NCI-H510A treated with DMSO at 0.1 percent for 48 hours (cell line): ENCODE measurements around the gene ZNF668.
"Not testable (repeated sequence)": the region's sequence is repeated elsewhere in the genome, so short reads cannot be mapped to it uniquely, and the experiment has no call there.

Experiments
- DNase-seq: peaks from one replicate; lab custom pipeline; 2025; lab: John Stamatoyannopoulos, UW

The ZNF668 gene

GRCh38 chr16:31100876-31101641 lies 27.0 kb upstream of the ZNF668 start:
- not testable (repeated sequence) for DNase-seq

DNA sequence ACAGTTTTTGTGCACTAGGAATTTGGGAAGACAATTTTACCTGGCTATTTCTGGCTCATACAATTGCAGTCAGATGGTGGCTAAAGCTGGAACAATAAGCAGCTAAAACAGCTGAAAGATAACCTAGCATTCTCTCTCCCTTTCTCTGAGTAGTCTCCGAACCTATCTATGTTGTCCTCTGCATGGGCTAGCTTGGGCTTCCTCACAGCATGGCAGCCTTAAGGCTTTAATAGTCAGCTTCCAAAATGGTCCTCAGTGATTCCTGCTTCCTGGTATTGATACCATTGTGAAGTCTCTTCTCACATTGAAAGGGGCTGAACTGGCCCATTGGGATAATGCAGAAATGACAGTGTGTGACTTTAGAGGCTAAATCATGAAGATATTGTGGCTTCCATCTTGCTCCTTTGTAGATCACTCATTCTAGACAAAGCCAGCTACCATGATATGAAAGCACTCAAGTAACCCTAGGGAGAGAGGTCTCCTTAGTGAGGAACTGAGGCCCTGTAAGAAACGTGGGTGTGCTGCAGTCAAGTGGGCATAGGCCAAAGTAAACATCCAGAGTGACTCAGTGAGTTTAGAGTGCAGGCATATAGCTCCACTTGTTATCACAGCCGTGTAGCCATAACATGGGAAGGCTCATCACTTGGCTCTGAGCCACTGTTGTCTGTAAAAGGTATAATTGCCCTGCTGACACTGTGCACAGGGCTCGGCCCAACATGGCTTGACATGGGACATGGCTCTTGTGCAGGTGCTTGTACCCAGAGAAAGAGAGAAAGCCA lies 26.0 kb upstream of the ZNF668 start:
- DNase-seq: no peak

GRCh38 chr16:31094424-31095120 lies 20.5 kb upstream of the ZNF668 start, which contains the start of gene VKORC1:
TSS of gene VKORC1 (minus strand) at chr16:31094797. CDS start at chr16:31094729, 68 bp downstream.
- peak; percentile 98 for DNase-seq

DNA sequence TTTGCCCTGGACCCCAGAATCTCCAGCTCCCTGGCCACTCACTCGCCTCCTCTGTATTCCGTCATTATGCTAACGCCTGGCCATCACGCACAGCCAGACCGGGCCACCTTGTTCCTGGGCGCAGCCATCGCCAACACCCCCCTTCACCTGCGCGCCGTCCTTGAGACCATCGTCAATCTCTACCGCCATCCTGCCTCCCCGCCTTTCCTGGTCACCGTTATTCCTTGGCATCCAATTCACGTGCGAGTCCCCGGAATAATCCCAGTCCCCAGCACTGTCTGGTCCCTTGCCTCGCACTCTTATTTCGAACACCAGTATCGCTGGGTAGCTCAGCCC lies 20.0 kb upstream of the ZNF668 start:
- DNase-seq: peak; percentile 36

GRCh38 chr16:31093132-31093703 lies 19.2 kb upstream of the ZNF668 start:
- DNase-seq: no peak

DNA sequence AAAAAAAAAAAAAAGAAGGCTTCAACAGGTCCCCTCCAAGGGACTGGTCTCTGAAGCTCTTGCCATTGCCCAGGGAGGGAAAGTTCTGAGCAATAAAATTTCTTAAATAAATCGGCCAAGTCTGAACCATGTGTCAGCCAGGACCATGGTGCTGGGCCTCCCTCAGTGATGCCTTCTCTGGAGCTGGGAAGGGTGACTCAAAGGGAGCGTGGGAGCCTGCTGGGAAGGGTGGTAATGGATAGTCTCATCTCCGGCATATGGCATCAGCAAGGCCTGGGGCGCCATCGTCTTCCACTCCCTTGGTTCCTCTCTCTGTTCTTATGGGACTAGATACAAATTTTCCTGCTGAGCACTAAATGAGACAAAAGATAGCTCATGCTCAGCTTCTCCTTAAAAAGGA lies 18.3 kb upstream of the ZNF668 start:
- no peak for DNase-seq

- DNase-seq: no peak
These were observed 16.5 kb upstream of the ZNF668 start for GRCh38 chr16:31090540-31090939.

GRCh38 chr16:31089199-31089598 lies 15.2 kb upstream of the ZNF668 start:
- DNase-seq: no peak

- DNase-seq: no peak
These were observed 14.6 kb upstream of the ZNF668 start, which contains the start of gene PRSS53 for GRCh38 chr16:31088459-31089183. TSS of gene PRSS53 (minus strand) at chr16:31088943. CDS start at chr16:31088809, 134 bp downstream.

GRCh38 chr16:31087971-31088370 lies 13.9 kb upstream of the ZNF668 start:
- DNase-seq: no peak

DNA sequence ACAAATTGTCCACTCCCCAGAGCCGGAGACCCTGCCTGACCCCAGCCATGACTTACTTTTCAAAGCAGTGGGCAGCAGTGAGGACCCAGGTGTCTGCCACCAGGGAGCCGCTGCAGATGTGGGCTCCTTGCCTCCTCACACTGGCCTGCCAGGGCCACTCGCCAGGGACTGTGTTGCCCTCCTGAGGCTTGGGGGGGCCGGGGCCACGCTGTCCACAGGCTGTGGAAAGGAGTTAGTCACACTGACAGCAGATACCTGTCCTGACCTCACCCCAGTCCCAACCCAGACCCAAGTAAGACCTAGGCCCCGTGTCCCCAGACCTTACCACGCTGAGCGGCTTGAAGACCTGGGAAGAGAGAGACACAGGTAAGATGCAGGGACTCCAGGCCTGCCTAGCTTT lies 13.4 kb upstream of the ZNF668 start:
- no peak for DNase-seq

DNA sequence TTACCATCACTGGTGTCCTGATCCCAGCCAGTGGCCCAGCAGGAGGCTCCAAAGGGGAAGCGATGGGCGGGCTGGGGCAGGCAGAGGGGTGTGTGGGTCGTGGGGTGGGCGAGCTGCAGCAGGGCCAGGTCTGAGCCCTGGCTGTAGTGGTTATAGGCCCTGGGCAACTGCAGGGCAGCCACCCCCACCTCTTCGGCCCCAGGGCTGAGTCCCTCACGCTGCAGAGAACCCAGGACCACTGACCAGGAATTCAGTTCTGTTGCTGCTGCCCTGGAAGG lies 12.5 kb upstream of the ZNF668 start:
- DNase-seq: no peak

DNA sequence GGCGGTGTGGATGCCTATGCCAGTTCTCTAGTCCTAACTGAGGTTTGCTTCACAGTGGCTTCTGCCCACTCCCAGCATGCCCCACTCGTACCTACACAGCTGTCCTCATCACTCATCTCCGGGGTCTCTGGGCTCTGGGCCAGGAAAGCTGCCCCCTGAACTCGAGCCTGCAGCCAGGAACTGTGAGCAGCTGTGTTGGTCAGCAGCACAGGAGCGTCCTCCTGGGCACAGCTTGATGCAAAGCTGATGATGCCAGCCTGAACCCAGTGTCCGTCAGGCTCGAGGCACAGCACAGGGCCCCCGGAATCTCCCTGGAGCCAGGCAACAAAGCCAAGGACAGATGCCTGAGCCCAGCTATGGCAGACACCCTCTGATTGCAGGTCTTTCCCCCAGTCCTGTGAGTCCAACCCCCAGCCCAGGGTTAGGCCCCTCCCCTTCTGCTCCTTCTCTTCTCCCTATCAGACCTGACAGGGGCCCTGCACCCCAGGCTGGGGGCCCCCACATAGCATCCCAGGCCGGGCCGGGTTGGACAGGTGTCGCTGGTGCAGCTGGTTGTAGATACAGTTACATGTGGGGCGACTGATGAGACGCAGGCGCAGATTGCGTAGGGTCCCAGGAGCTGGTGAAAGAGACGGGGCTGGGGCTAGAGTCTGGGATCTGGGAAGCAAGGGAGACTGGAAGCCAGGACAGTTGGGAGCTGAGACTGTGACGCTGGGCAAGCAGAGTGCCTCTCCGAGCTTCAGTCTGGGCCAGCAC lies 12.0 kb upstream of the ZNF668 start:
- no peak for DNase-seq

DNA sequence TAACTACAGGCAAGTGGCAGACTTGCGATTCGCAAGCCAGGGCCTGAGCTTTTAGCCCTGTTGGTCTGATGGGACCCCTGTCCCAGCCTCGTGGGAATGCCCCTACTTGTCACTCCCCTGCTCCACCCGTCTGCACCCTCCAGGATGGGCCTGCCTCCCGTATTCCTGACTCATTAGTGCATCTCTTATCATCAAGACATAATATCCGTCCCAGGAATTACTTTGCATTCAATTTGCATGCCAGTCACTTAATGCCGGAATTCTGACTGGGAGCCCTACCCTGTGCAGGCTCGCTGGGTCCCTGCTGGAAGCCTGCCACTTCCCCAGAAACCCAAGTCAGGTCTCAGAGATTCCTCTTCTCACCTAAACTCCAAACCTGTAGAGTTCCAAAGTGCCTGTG lies 11.4 kb upstream of the ZNF668 start:
- DNase-seq: no peak

GRCh38 chr16:31084584-31085302 lies 10.7 kb upstream of the ZNF668 start:
- DNase-seq: no peak

DNA sequence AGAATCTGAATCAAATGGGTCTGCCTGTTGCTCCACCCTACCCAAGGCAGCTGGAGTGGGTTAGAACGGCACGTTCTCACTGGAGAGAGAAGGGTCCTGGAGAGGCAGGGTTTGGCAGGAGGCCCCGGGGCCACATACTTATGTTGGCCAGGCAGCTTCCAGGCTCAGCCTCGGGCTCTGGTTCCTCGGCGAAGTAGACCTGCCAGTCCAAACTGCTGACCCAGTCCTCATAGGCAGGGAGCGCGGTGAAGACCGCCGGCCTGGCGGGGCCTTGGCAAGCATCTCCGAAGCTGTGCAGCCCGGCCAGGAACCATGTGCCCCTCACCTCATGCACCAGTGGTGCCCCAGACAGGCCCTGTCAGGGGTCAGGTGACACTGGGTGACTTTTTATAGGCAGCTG lies 9.9 kb upstream of the ZNF668 start:
- no peak for DNase-seq

GRCh38 chr16:31083556-31083955 lies 9.5 kb upstream of the ZNF668 start:
- no peak for DNase-seq

DNA sequence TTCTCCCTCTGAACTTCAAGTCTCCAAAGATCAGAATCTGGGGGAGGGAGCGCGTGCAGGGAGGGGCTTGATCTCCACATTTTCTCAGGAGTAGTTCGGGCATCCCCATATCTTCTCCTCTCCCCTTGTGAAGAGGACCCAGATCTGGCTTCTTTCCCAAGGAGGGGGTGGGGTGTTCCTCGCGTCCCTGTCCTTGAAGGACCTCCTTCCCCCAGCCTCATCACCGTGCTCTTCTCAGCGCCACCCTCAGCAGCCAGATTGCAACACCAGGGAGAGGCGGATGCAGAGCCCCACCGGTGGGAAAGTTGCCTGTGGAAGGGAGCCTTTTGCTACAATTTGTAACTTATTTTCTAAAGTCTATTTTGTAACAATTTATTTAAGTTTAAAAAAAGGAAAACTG lies 9.0 kb upstream of the ZNF668 start:
- no peak for DNase-seq

- DNase-seq: no peak
These were observed 8.5 kb upstream of the ZNF668 start for GRCh38 chr16:31082368-31083045.
